Measurements from ENCODE around the gene SRRT. TPM values are rescaled to one million over a fixed set of nuclear protein-coding genes. Genes with fewer than 3 reads are reported as not detected.

The SRRT gene
- total and polyA plus RNA-seq, 2 donors (not counting 1 experiment from before 2014, with no cell fraction given) = 32.0 to 33.7 TPM

- DNase-seq (ENCODE audit: low read depth in 2 of 2) = no peak
- peaks cover 6% of the 10 kb centered on the region for H3K4me1 ChIP-seq (ENCODE audit: control insufficient read depth, extremely low read depth, insufficient read depth, low read length)
- H3K9me3 ChIP-seq (ENCODE audit: control insufficient read depth, insufficient read depth, low read depth, low read length) = no peaks in the 10 kb centered on the region
- peaks cover 21% of the 10 kb centered on the region for H3K79me2 ChIP-seq (ENCODE audit: control insufficient read depth, insufficient read depth, low read length)
- peaks cover 10% of the 10 kb centered on the region for H3K36me3 ChIP-seq (ENCODE audit: control insufficient read depth, insufficient read depth, low read length)
- no peak overlapping the region for H3K27ac ChIP-seq (ENCODE audit: insufficient read depth, low read length)
- TF ChIP-seq CTCF (conservative IDR thresholded peaks at IDR 0.05 in 1 of 2, IDR thresholded peaks at IDR 0.05 in 1 of 2; ENCODE audit: low read depth in 1 of 2, low read length in 2 of 2) (no peak), EZH2 (IDR thresholded peaks at IDR 0.05; ENCODE audit: low read length, missing control alignments) (no peak)
- H3K27me3 ChIP-seq (ENCODE audit: control insufficient read depth, insufficient read depth, low read length) = no peaks in the 10 kb centered on the region
- no peak overlapping the region for H3K9ac ChIP-seq (ENCODE audit: insufficient read depth, low read length)
- no peak overlapping the region for H3K4me2 ChIP-seq (ENCODE audit: extremely low read depth, insufficient read depth, low read length)
- H2AFZ ChIP-seq (ENCODE audit: low read length) = no peak overlapping the region
- no peaks in the 10 kb centered on the region for H4K20me1 ChIP-seq (ENCODE audit: control insufficient read depth, extremely low read depth, insufficient read depth, low read length)
- no peak overlapping the region for H3K4me3 ChIP-seq (replicated peaks in 1 of 4; ENCODE audit: control extremely low read depth in 1 of 4, insufficient read depth in 1 of 4, low read depth in 3 of 4, low read length in 4 of 4)
Measured at GRCh38 chr7:100864263-100864845, 10.5 kb upstream of the SRRT start.

GRCh38 chr7:100865372-100865911, 9.5 kb upstream of the SRRT start:
- TF ChIP-seq CTCF (conservative IDR thresholded peaks at IDR 0.05 in 1 of 2, IDR thresholded peaks at IDR 0.05 in 1 of 2; ENCODE audit: low read depth in 1 of 2, low read length in 2 of 2) (no peak), EZH2 (IDR thresholded peaks at IDR 0.05; ENCODE audit: low read length, missing control alignments) (no peak)
- Histone ChIP-seq H3K27ac (ENCODE audit: insufficient read depth, low read length) (no peak overlapping the region), H3K9ac (ENCODE audit: insufficient read depth, low read length) (no peak overlapping the region), H3K79me2 (ENCODE audit: control insufficient read depth, insufficient read depth, low read length) (peaks cover 28% of the 10 kb centered on the region), H3K27me3 (ENCODE audit: control insufficient read depth, insufficient read depth, low read length) (no peaks in the 10 kb centered on the region), H3K4me1 (ENCODE audit: control insufficient read depth, extremely low read depth, insufficient read depth, low read length) (peaks cover 6% of the 10 kb centered on the region), H3K4me3 (replicated peaks in 1 of 4; ENCODE audit: control extremely low read depth in 1 of 4, insufficient read depth in 1 of 4, low read depth in 3 of 4, low read length in 4 of 4) (no peak overlapping the region), H2AFZ (ENCODE audit: low read length) (no peak overlapping the region), H3K4me2 (ENCODE audit: extremely low read depth, insufficient read depth, low read length) (no peak overlapping the region), H4K20me1 (ENCODE audit: control insufficient read depth, extremely low read depth, insufficient read depth, low read length) (no peaks in the 10 kb centered on the region), H3K9me3 (ENCODE audit: control insufficient read depth, insufficient read depth, low read depth, low read length) (no peaks in the 10 kb centered on the region), H3K36me3 (ENCODE audit: control insufficient read depth, insufficient read depth, low read length) (peaks cover 13% of the 10 kb centered on the region)
- peak in 1 of 2 donors; percentile 82 for DNase-seq (ENCODE audit: low read depth in 2 of 2)

- Histone ChIP-seq H3K4me2 (ENCODE audit: extremely low read depth, insufficient read depth, low read length) (peak overlapping the region; percentile 23), H3K9ac (ENCODE audit: insufficient read depth, low read length) (no peak overlapping the region), H2AFZ (ENCODE audit: low read length) (no peak overlapping the region), H3K36me3 (ENCODE audit: control insufficient read depth, insufficient read depth, low read length) (peaks cover 11% of the 10 kb centered on the region), H3K9me3 (ENCODE audit: control insufficient read depth, insufficient read depth, low read depth, low read length) (no peaks in the 10 kb centered on the region), H4K20me1 (ENCODE audit: control insufficient read depth, extremely low read depth, insufficient read depth, low read length) (no peaks in the 10 kb centered on the region), H3K79me2 (ENCODE audit: control insufficient read depth, insufficient read depth, low read length) (peaks cover 33% of the 10 kb centered on the region), H3K27me3 (ENCODE audit: control insufficient read depth, insufficient read depth, low read length) (no peaks in the 10 kb centered on the region), H3K4me3 (replicated peaks in 1 of 4; ENCODE audit: control extremely low read depth in 1 of 4, insufficient read depth in 1 of 4, low read depth in 3 of 4, low read length in 4 of 4) (peak overlapping the region in 1 of 4 experiments; percentile 99), H3K4me1 (ENCODE audit: control insufficient read depth, extremely low read depth, insufficient read depth, low read length) (peaks cover 6% of the 10 kb centered on the region), H3K27ac (ENCODE audit: insufficient read depth, low read length) (peak overlapping the region; percentile 98)
- TF ChIP-seq EZH2 (IDR thresholded peaks at IDR 0.05; ENCODE audit: low read length, missing control alignments) (no peak), CTCF (conservative IDR thresholded peaks at IDR 0.05 in 1 of 2, IDR thresholded peaks at IDR 0.05 in 1 of 2; ENCODE audit: low read depth in 1 of 2, low read length in 2 of 2) (no peak)
- peak; percentile 29 to 36 for DNase-seq (ENCODE audit: low read depth in 2 of 2)
Measured at GRCh38 chr7:100865938-100866728, 8.8 kb upstream of the SRRT start.

Measured in fibroblast of lung (primary cell).